CD4-positive, alpha-beta memory T cell (primary cell): ENCODE results near the gene MAPK14. TPM values are rescaled to one million over a fixed set of nuclear protein-coding genes. Genes with fewer than 3 reads are reported as not detected.

ENCODE experiments used
- CTCF ChIA-PET: fragments of 350-600 bp; sonication (Branson Sonifier 250); formaldehyde crosslinking; loops from one replicate; lab custom pipeline; 2021; ENCODE audit warnings: inconsistent platforms; ENCODE audit not compliant: partially characterized antibody; lab: Charles Lee
- POLR2A ChIA-PET: fragments of 350-600 bp; sonication (Branson Sonifier 250); formaldehyde crosslinking; loops from one replicate; lab custom pipeline; 2021; ENCODE audit not compliant: partially characterized antibody; lab: Charles Lee
- DNase-seq, 5 donors: peaks; one replicate each; pipeline versions ENCODE4 v3.0.0 to v3.0.0-alpha.2; 2020 to 2022; ENCODE audit warnings: mixed read lengths in 1 of 5
- H3K27ac ChIP-seq: one replicate; pipeline ENCODE4 v1.7.0; 2013; ENCODE audit warnings: low read depth, low read length
- H3K27me3 ChIP-seq: 2 replicates; pipeline ENCODE4 v1.7.0; 2013; ENCODE audit warnings: mild to moderate bottlenecking, low read length, moderate library complexity; ENCODE audit not compliant: insufficient read depth
- H3K36me3 ChIP-seq: 2 replicates; pipeline ENCODE4 v1.7.0; 2013; ENCODE audit warnings: mild to moderate bottlenecking, low read length, moderate library complexity; ENCODE audit not compliant: insufficient read depth
- H3K4me1 ChIP-seq: 2 replicates; pipeline ENCODE4 v1.7.0; 2013; ENCODE audit warnings: mild to moderate bottlenecking, low read length, moderate library complexity; ENCODE audit not compliant: insufficient read depth
- H3K4me3 ChIP-seq, 2 donors: one replicate each; pipeline ENCODE4 v1.7.0; 2013; ENCODE audit warnings: low read length in 2 of 2, mild to moderate bottlenecking in 1 of 2
- H3K9me3 ChIP-seq, 2 donors: one replicate each; pipeline ENCODE4 v1.7.0; 2013; ENCODE audit warnings: low read length in 2 of 2, control low read depth in 1 of 2; ENCODE audit not compliant: control insufficient read depth in 1 of 2
- H3K27ac Mint-ChIP-seq, 7 donors: one replicate each; pipeline ENCODE4 v1.8.0; 2020 to 2021; ENCODE audit warnings: mixed read lengths in 7 of 7, mild to moderate bottlenecking in 6 of 7, inconsistent platforms in 3 of 7, moderate library complexity in 3 of 7
- H3K27me3 Mint-ChIP-seq, 2 donors: one replicate each; pipeline ENCODE4 v1.8.0; 2020 to 2021; ENCODE audit warnings: mixed read lengths in 2 of 2
- H3K36me3 Mint-ChIP-seq, 2 donors: one replicate each; pipeline ENCODE4 v1.8.0; 2020 to 2021; ENCODE audit warnings: mixed read lengths in 2 of 2, inconsistent platforms in 1 of 2, mild to moderate bottlenecking in 1 of 2
- H3K4me1 Mint-ChIP-seq, 4 donors: one replicate each; pipeline ENCODE4 v1.8.0; 2020 to 2021; ENCODE audit warnings: mixed read lengths in 4 of 4, mild to moderate bottlenecking in 1 of 4
- H3K4me3 Mint-ChIP-seq, 8 donors: one replicate each; pipeline ENCODE4 v1.8.0; 2020 to 2021; ENCODE audit warnings: mixed read lengths in 8 of 8, mild to moderate bottlenecking in 7 of 8, moderate library complexity in 6 of 8, inconsistent platforms in 3 of 8
- H3K9me3 Mint-ChIP-seq, 8 donors: one replicate each; pipeline ENCODE4 v1.8.0; 2020 to 2021; ENCODE audit warnings: mixed read lengths in 8 of 8, mild to moderate bottlenecking in 5 of 8, inconsistent platforms in 3 of 8, moderate library complexity in 1 of 8
- intact Hi-C: fragments of 100-400 bp; cut with micrococcal nuclease; formaldehyde crosslinking; loops from one replicate; pipeline ENCODE4 v1.15.1; 2023
- polyA plus RNA-seq, 2 donors: library from polyadenylated mRNA; unstranded; fragments of 300-500 nt; fragmentation: Illumina TruSeq; gene quantifications; one replicate each; pipeline ENCODE4 v1.2.3, GENCODE V29; 2021
- total RNA-seq, 2 experiments: library from RNA; stranded (reverse); gene quantifications; one replicate each; pipeline ENCODE4 v1.2.3, GENCODE V29; 2021

Gene MAPK14
- total and polyA plus RNA-seq, 4 experiments from 2014 or later: 38.5 to 64.3 (median 53.8) TPM

GRCh38 chr6:36111526-36111925 lies 83.9 kb downstream of the MAPK14 start:
- Mint-ChIP-seq H3K4me3 (no peak overlapping the region), H3K36me3 (peaks cover 27 to 36% of the 10 kb centered on the region in 2 donors), H3K27ac (peak overlapping the region in 2 of 7 donors; percentile 15 to 30), H3K9me3 (no peaks in the 10 kb centered on the region), H3K4me1 (peaks cover 41 to 68% (median 54%) of the 10 kb centered on the region in 4 donors), H3K27me3 (no peaks in the 10 kb centered on the region)
- no peaks in the 10 kb centered on the region for H3K27me3 ChIP-seq
- intact Hi-C loops: no loop called here
- DNase-seq: no peak
- no peak overlapping the region for H3K4me3 ChIP-seq
- H3K27ac ChIP-seq: no peak overlapping the region
- H3K9me3 ChIP-seq: no peaks in the 10 kb centered on the region
- H3K4me1 ChIP-seq: peaks cover 65% of the 10 kb centered on the region
- ChIA-PET CTCF (interaction anchor here (3.2 to 7.6 kb wide), 2 partner anchors 11 to 16 kb away, joined by 21 to 70 read pairs; no protein-coding TSS in a partner anchor), POLR2A (interaction anchor here (3.2 kb wide), 1 partner anchor 11 kb away, joined by 27 read pairs; no protein-coding TSS in a partner anchor)
- H3K36me3 ChIP-seq: peaks cover 7% of the 10 kb centered on the region

- intact Hi-C loops: no loop called here
- H3K9me3 ChIP-seq: no peaks in the 10 kb centered on the region
- POLR2A ChIA-PET: interaction anchor here (1.0 to 3.2 kb wide), 3 partner anchors 9 to 85 kb away, joined by 3 to 27 read pairs (median 4); partner anchors contain the start of gene MAPK14
- H3K36me3 Mint-ChIP-seq: peaks cover 27 to 29% of the 10 kb centered on the region in 2 donors
- no peaks in the 10 kb centered on the region for H3K27me3 Mint-ChIP-seq
- peak overlapping the region in 4 of 7 donors; percentile 15 to 96 (median 44) for H3K27ac Mint-ChIP-seq
- H3K27me3 ChIP-seq: no peaks in the 10 kb centered on the region
- DNase-seq: no peak
- H3K4me1 ChIP-seq: peaks cover 80% of the 10 kb centered on the region
- no peak overlapping the region for H3K4me3 ChIP-seq
- H3K36me3 ChIP-seq: peaks cover 7% of the 10 kb centered on the region
- no peak overlapping the region for H3K27ac ChIP-seq
- H3K4me3 Mint-ChIP-seq: no peak overlapping the region
- CTCF ChIA-PET: interaction anchor here (0.8 to 7.6 kb wide), 5 partner anchors 9 to 82 kb away, joined by 3 to 70 read pairs (median 5); no protein-coding TSS in a partner anchor
- H3K9me3 Mint-ChIP-seq: no peaks in the 10 kb centered on the region
- peaks cover 52 to 76% (median 63%) of the 10 kb centered on the region in 4 donors for H3K4me1 Mint-ChIP-seq
Observed at GRCh38 chr6:36113049-36113448, 85.4 kb downstream of the MAPK14 start.

DNA sequence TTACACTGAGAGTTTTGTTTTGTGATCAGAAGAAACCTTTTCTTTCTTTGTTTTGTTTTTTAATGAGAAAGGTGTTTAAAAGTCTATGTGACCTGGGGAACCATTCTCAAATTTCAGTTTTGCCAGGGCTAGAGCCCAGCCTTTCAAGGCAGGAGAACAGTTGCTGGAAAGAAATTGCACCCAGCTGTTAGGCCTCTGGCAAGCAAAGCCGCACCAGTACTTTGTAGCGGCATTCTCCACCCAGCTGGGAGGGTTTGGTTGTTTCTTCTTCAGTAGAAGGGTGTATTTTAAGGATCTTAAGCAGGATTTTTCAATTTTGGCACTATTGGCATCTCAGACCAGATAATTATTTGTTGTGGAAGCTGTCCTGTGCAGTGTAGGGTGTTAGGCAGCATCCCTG lies 86.1 kb downstream of the MAPK14 start:
- Mint-ChIP-seq H3K4me1 (peaks cover 52 to 76% (median 64%) of the 10 kb centered on the region in 4 donors), H3K27ac (peak overlapping the region in 6 of 7 donors; percentile 6 to 96 (median 55)), H3K4me3 (peak overlapping the region in 2 of 8 donors; percentile 36 to 38), H3K36me3 (peaks cover 21 to 23% of the 10 kb centered on the region in 2 donors), H3K9me3 (no peaks in the 10 kb centered on the region), H3K27me3 (no peaks in the 10 kb centered on the region)
- Histone ChIP-seq H3K4me1 (peaks cover 80% of the 10 kb centered on the region), H3K4me3 (no peak overlapping the region), H3K27me3 (no peaks in the 10 kb centered on the region), H3K27ac (no peak overlapping the region), H3K9me3 (no peaks in the 10 kb centered on the region), H3K36me3 (peaks cover 1% of the 10 kb centered on the region)
- ChIA-PET CTCF (interaction anchor here (1.5 to 7.6 kb wide), 3 partner anchors 9 to 13 kb away, joined by 3 to 70 read pairs (median 5); no protein-coding TSS in a partner anchor), POLR2A (no interaction called here)
- intact Hi-C loops: loop anchor here (2.0 kb wide), 1 partner anchor 13 kb away; no protein-coding TSS in a partner anchor
- no peak for DNase-seq

DNA sequence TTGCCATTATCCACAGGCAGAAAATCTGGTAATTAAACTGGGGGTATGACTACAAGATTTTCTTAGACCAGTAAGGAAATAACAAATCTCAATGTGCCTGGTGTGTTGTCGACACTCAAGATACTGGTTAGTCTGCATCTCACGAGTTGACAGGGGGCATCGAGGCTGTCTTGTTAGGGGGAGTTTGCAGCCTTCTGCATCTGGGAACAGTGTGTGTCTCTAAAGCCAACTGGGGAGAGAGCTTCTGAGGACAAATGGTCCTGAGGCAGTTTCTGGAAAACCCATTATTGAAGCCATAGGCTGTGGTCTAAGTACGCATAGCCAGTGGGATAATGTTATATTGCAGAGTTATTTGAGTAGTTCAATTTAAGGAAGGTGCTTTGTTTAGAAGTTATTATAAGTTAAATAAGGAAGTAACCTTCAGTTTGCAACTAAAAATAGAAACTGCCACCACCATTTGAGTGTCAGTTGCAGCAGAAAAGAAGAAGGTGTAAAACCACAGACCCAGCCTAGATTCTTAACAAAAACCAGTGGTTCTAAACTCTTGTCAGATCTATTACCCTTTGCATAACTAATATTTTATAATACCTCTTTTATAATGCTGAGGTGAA lies 87.3 kb downstream of the MAPK14 start:
- no peaks in the 10 kb centered on the region for H3K27me3 Mint-ChIP-seq
- Histone ChIP-seq H3K4me3 (peak overlapping the region in 1 of 2 donors; percentile 21), H3K27ac (peak overlapping the region; percentile 42)

DNA sequence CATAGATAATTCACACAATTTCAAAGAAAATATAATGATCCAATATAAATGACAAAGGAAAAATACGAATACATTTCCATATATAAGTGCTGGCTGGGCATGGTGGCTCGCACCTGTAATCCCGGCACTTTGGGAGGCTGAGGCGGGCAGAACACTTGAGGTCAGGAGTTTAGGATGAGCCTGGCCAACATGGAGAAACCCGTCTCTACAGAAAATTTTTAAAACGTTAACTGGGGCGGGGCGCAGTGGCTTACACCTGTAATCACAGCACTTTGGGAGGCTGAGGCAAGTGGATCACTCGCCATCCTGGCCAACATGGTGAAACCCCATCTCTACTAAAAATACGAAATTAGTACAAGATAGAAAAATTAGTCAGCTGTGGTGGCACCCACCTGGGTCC lies 87.8 kb downstream of the MAPK14 start:
- Histone ChIP-seq H3K27me3 (no peaks in the 10 kb centered on the region), H3K4me3 (no peak overlapping the region), H3K27ac (peak overlapping the region; percentile 42), H3K36me3 (no peaks in the 10 kb centered on the region), H3K4me1 (peaks cover 80% of the 10 kb centered on the region), H3K9me3 (no peaks in the 10 kb centered on the region)
- ChIA-PET POLR2A (interaction anchor here (0.7 to 2.4 kb wide), 3 partner anchors 16 to 88 kb away, joined by 3 to 10 read pairs (median 4); partner anchors contain the start of gene MAPK13), CTCF (interaction anchor here (0.8 to 2.1 kb wide), 2 partner anchors 15 to 20 kb away, joined by 3 to 11 read pairs; no protein-coding TSS in a partner anchor)
- no peak for DNase-seq
- Mint-ChIP-seq H3K9me3 (no peaks in the 10 kb centered on the region), H3K4me1 (peaks cover 59 to 77% (median 67%) of the 10 kb centered on the region in 4 donors), H3K27me3 (no peaks in the 10 kb centered on the region), H3K36me3 (peaks cover 15 to 16% of the 10 kb centered on the region in 2 donors), H3K4me3 (peak overlapping the region in 6 of 8 donors; percentile 60 to 92 (median 78)), H3K27ac (peak overlapping the region; percentile 63 to 96 (median 95))
- intact Hi-C loops: loop anchor here (2.0 kb wide), 1 partner anchor 15 kb away; no protein-coding TSS in a partner anchor

More for the DNA sequence above, 87.3 kb downstream of the MAPK14 start:
- CTCF ChIA-PET: interaction anchor here (0.6 to 2.1 kb wide), 3 partner anchors 15 to 534 kb away, joined by 3 to 11 read pairs (median 3); no protein-coding TSS in a partner anchor
- H3K9me3 ChIP-seq: no peaks in the 10 kb centered on the region
- peaks cover 15 to 19% of the 10 kb centered on the region in 2 donors for H3K36me3 Mint-ChIP-seq
- H3K27ac Mint-ChIP-seq: peak overlapping the region; percentile 88 to 96 (median 95)
- H3K27me3 ChIP-seq: no peaks in the 10 kb centered on the region
- H3K4me3 Mint-ChIP-seq: peak overlapping the region; percentile 7 to 92 (median 77)
- intact Hi-C loops: loop anchor here (2.0 kb wide), 1 partner anchor 14 kb away; no protein-coding TSS in a partner anchor
- H3K4me1 ChIP-seq: peaks cover 80% of the 10 kb centered on the region
- no peaks in the 10 kb centered on the region for H3K9me3 Mint-ChIP-seq
- H3K36me3 ChIP-seq: no peaks in the 10 kb centered on the region
- peaks cover 53 to 76% (median 66%) of the 10 kb centered on the region in 4 donors for H3K4me1 Mint-ChIP-seq
- POLR2A ChIA-PET: interaction anchor here (1.4 to 2.4 kb wide), 2 partner anchors 16 to 19 kb away, joined by 3 to 10 read pairs; partner anchors contain the start of gene MAPK13
- peak in 2 of 5 donors; percentile 35 to 41 for DNase-seq

DNA sequence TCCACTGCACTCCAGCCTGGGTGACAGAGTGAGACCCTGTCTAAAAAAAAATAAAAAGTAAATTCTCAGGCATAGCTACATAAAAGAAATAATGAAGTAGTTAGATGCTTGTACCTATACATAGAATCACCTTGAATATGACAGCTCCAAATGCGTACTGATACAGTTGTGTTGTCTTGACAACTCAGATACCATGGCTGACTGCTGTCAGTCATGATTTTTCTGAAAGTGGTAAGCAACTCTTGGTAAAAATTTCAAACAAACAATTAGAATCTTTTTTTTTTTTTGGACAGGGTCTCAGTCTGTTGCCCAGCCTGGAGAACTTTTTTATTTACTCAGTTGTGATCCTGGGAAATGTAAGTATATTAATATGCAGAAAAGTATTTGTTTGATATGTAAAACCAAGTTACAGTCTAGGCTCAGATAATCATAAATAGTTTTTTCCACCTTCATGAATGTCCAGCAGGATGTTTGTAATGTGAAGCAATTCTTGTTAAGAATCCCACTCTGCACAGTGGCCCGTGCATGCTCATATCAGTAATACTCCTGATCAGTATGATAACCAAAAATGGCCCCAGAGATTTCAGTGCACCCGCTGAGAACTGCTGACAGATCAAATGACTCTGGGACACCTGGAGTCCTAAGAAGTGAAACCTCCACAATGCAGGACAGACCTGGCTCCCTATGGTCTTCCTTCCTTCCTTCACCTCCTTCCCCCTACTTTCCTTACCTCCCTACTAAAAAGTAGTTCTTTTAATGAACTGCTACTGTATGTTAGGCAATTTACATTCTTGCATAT lies 88.7 kb downstream of the MAPK14 start:
- H3K36me3 ChIP-seq: no peaks in the 10 kb centered on the region
- Mint-ChIP-seq H3K4me1 (peaks cover 67 to 86% (median 75%) of the 10 kb centered on the region in 4 donors), H3K36me3 (peaks cover 9 to 16% of the 10 kb centered on the region in 2 donors), H3K27ac (peak overlapping the region in 6 of 7 donors; percentile 43 to 96 (median 70)), H3K9me3 (no peaks in the 10 kb centered on the region), H3K27me3 (no peaks in the 10 kb centered on the region), H3K4me3 (peak overlapping the region in 6 of 8 donors; percentile 4 to 66 (median 52))
- H3K9me3 ChIP-seq: no peaks in the 10 kb centered on the region
- H3K27ac ChIP-seq: no peak overlapping the region
- no peak for DNase-seq
- H3K4me1 ChIP-seq: peaks cover 88% of the 10 kb centered on the region
- ChIA-PET POLR2A (interaction anchor here (0.7 to 2.4 kb wide), 3 partner anchors 15 to 88 kb away, joined by 3 to 10 read pairs (median 4); partner anchors contain the start of gene MAPK13), CTCF (interaction anchor here (0.8 to 2.1 kb wide), 2 partner anchors 15 to 21 kb away, joined by 3 to 11 read pairs; no protein-coding TSS in a partner anchor)
- no peaks in the 10 kb centered on the region for H3K27me3 ChIP-seq
- H3K4me3 ChIP-seq: no peak overlapping the region
- intact Hi-C loops: loop anchor here (2.0 kb wide), 1 partner anchor 15 kb away; the partner anchor contains the start of gene MAPK13
